Measurements from ENCODE around the gene CEPT1. TPM values are rescaled to one million over a fixed set of nuclear protein-coding genes. Genes with fewer than 3 reads are reported as not detected.

CEPT1 gene
- total RNA-seq, 1 donor from 2014 or later, result 87.0 TPM

- H3K4me1 Mint-ChIP-seq, result peaks cover 76% of the 10 kb centered on the region
These were observed 14.3 kb downstream of the CEPT1 start for GRCh38 chr1:111154021-111154999.

GRCh38 chr1:111157431-111157830 lies 17.4 kb downstream of the CEPT1 start:
- H3K4me1 Mint-ChIP-seq, result peaks cover 55% of the 10 kb centered on the region
- no peak overlapping the region for H3K27ac Mint-ChIP-seq
- H3K36me3 Mint-ChIP-seq (ENCODE audit: low read depth), result peaks cover 79% of the 10 kb centered on the region
- POLR2A ChIA-PET, result interaction anchor here (1.4 kb wide), 1 partner anchor 17 kb away, joined by 4 read pairs; no protein-coding TSS in a partner anchor
- no peaks in the 10 kb centered on the region for H3K9me3 Mint-ChIP-seq
- ATAC-seq (ENCODE audit: low read depth), result no peak
- DNase-seq, result no peak
- CTCF ChIA-PET, result no interaction called here
- no peak overlapping the region for H3K4me3 Mint-ChIP-seq
- no peaks in the 10 kb centered on the region for H3K27me3 Mint-ChIP-seq
- intact Hi-C loops (cut with micrococcal nuclease), result no loop called here
- TF ChIP-seq CTCF (IDR thresholded peaks at IDR 0.05), result no peak

More at GRCh38 chr1:111154021-111154999, 14.3 kb downstream of the CEPT1 start:
- CTCF ChIA-PET, result interaction anchor here (1.1 to 1.6 kb wide), 2 partner anchors 71 to 124 kb away, joined by 4 to 5 read pairs; no protein-coding TSS in a partner anchor
- DNase-seq (no peak), ATAC-seq (ENCODE audit: low read depth) (no peak)
- Mint-ChIP-seq H3K9me3 (no peaks in the 10 kb centered on the region), H3K27me3 (no peaks in the 10 kb centered on the region), H3K27ac (peak overlapping the region; percentile 77), H3K4me3 (peak overlapping the region; percentile 29), H3K36me3 (ENCODE audit: low read depth) (peaks cover 82% of the 10 kb centered on the region)
- intact Hi-C loops (cut with micrococcal nuclease), result no loop called here
- POLR2A ChIA-PET, result interaction anchor here (0.6 to 5.5 kb wide), 3 partner anchors 14 to 75 kb away, joined by 3 to 39 read pairs (median 5); partner anchors contain the start of genes CEPT1 and DRAM2
- TF ChIP-seq CTCF (IDR thresholded peaks at IDR 0.05), result no peak

GRCh38 chr1:111161843-111162487 lies 21.9 kb downstream of the CEPT1 start:
- no peak for DNase-seq
- intact Hi-C loops (cut with micrococcal nuclease), result loop anchor here (2.0 kb wide), 2 partner anchors 15 kb away; no protein-coding TSS in a partner anchor
- TF ChIP-seq CTCF (IDR thresholded peaks at IDR 0.05), result no peak
- Mint-ChIP-seq H3K4me3 (no peak overlapping the region), H3K4me1 (peaks cover 26% of the 10 kb centered on the region), H3K27me3 (no peaks in the 10 kb centered on the region), H3K36me3 (ENCODE audit: low read depth) (peaks cover 67% of the 10 kb centered on the region), H3K9me3 (no peaks in the 10 kb centered on the region), H3K27ac (peak overlapping the region; percentile 46)
- ChIA-PET POLR2A (interaction anchor here (1.0 kb wide), 1 partner anchor 11 kb away, joined by 3 read pairs; no protein-coding TSS in a partner anchor), CTCF (interaction anchor here (0.7 to 1.3 kb wide), 2 partner anchors 17 to 58 kb away, joined by 3 to 4 read pairs; no protein-coding TSS in a partner anchor)
- ATAC-seq (ENCODE audit: low read depth), result no peak

GRCh38 chr1:111162488-111162880 lies 22.5 kb downstream of the CEPT1 start:
- POLR2A ChIA-PET, result interaction anchor here (0.7 to 1.0 kb wide), 3 partner anchors 11 to 752 kb away, joined by 3 to 10 read pairs (median 5); no protein-coding TSS in a partner anchor
- Mint-ChIP-seq H3K9me3 (no peaks in the 10 kb centered on the region), H3K4me3 (no peak overlapping the region), H3K27me3 (no peaks in the 10 kb centered on the region), H3K27ac (peak overlapping the region; percentile 48), H3K36me3 (ENCODE audit: low read depth) (peaks cover 67% of the 10 kb centered on the region), H3K4me1 (peaks cover 26% of the 10 kb centered on the region)
- ATAC-seq (ENCODE audit: low read depth) (no peak), DNase-seq (no peak)
- intact Hi-C loops (cut with micrococcal nuclease), result loop anchor here (2.0 kb wide), 1 partner anchor 14 kb away; no protein-coding TSS in a partner anchor
- TF ChIP-seq CTCF (IDR thresholded peaks at IDR 0.05), result no peak
- CTCF ChIA-PET, result interaction anchor here (1.3 kb wide), 1 partner anchor 57 kb away, joined by 4 read pairs; no protein-coding TSS in a partner anchor

All from activated B cell treated with CpG ODN at 0.5 μM for 24 hours (primary cell).